HepG2 (cell line): ENCODE results near the gene EFEMP2. TPM values are rescaled to one million over a fixed set of nuclear protein-coding genes. Genes with fewer than 3 reads are reported as not detected.

Experiments
- ATAC-seq: fragments of 200-7000 bp; cut with Tn5 transposase; 3 replicates; pipeline ENCODE4 v1.9.1; 2020; ENCODE audit warnings: mild to moderate bottlenecking, moderate library complexity
- BruUV-seq: library from RNA; stranded (reverse); fragments of 400-500 nt; replicated peaks from 2 replicates; lab custom pipeline; 2021; lab: Mats Ljungman, UMichigan
- CTCF ChIA-PET: fragments of 300-600 bp; formaldehyde crosslinking; extraction: SDS; loops from one replicate; lab custom pipeline; 2021; ENCODE audit warnings: low total read pairs, inconsistent platforms, low intra/inter-chr PET ratio; lab: Yijun Ruan, JAX
- POLR2A ChIA-PET: fragments of 350-600 bp; sonication (Branson Sonifier 250); formaldehyde crosslinking; loops from one replicate; lab custom pipeline; 2020; ENCODE audit warnings: antibody characterized with exemption, inconsistent platforms; lab: Yijun Ruan, JAX
- DNase-seq: peaks from one replicate; pipeline ENCODE4 v3.0.0-alpha.2; 2015; ENCODE audit warnings: low spot score
- FAIRE-seq: peaks from 3 replicates; lab custom pipeline; 2011; peaks lifted over from hg19 to GRCh38; lab: Jason Lieb, UNC
- H2AFZ ChIP-seq: one replicate; pipeline ENCODE4 v1.6.1; 2011; ENCODE audit warnings: low read length, inconsistent platforms
- H3K27ac ChIP-seq: fragments of 300-600 bp; 3 replicates; pipeline ENCODE4 v1.8.0; 2011; ENCODE audit warnings: mixed run types, mild to moderate bottlenecking, mixed read lengths, low read length, inconsistent platforms; ENCODE audit not compliant: insufficient read depth; ENCODE audit errors: extremely low read length
- H3K27me3 ChIP-seq, 2 experiments: fragments of 200-600 bp in 1 of 2; 2 replicates in 1 of 2; 3 replicates in 1 of 2; pipeline versions ENCODE4 v1.6.0 to v1.8.0; 2011; ENCODE audit warnings: low read length in 2 of 2, mild to moderate bottlenecking in 2 of 2, moderate library complexity in 2 of 2, inconsistent platforms in 1 of 2; ENCODE audit not compliant: insufficient read depth in 2 of 2, control insufficient read depth in 1 of 2
- H3K36me3 ChIP-seq, 2 experiments: fragments of 200-600 bp in 1 of 2; replicated peaks in 1 of 2; 2 replicates in 1 of 2; 3 replicates in 1 of 2; pipeline versions ENCODE4 v1.5.1 to v1.8.0; 2011; ENCODE audit warnings: low read length in 2 of 2, inconsistent platforms in 1 of 2; ENCODE audit not compliant: insufficient read depth in 2 of 2, control insufficient read depth in 1 of 2
- H3K4me1 ChIP-seq: 2 replicates; pipeline ENCODE4 v1.5.1; 2012; ENCODE audit warnings: low read length, inconsistent platforms; ENCODE audit not compliant: insufficient read depth
- H3K4me2 ChIP-seq: 2 replicates; pipeline ENCODE4 v1.6.0; 2011; ENCODE audit warnings: low read depth, low read length, inconsistent platforms
- H3K4me3 ChIP-seq, 3 experiments: fragments of 200-600 bp in 1 of 3; sonication (generic), shearing (Covaris generic) in 1 of 3; replicated peaks in 1 of 3; 2 replicates each; pipeline ENCODE4 v1.5.1; 2011 to 2016; ENCODE audit warnings: low read length in 3 of 3, inconsistent platforms in 2 of 3, low read depth in 2 of 3, mild to moderate bottlenecking in 2 of 3, control low read depth in 1 of 3, mixed read lengths in 1 of 3; ENCODE audit not compliant: insufficient read depth in 1 of 3
- H3K79me2 ChIP-seq: one replicate; pipeline ENCODE4 v1.6.1; 2011; ENCODE audit warnings: low read length, inconsistent platforms; ENCODE audit not compliant: insufficient read depth
- H3K9ac ChIP-seq: 2 replicates; pipeline ENCODE4 v1.6.0; 2011; ENCODE audit warnings: mild to moderate bottlenecking, low read depth, low read length, inconsistent platforms; ENCODE audit not compliant: insufficient read depth
- H3K9me3 ChIP-seq: 2 replicates; pipeline ENCODE4 v1.5.1; 2012; ENCODE audit warnings: mild to moderate bottlenecking, low read length
- H4K20me1 ChIP-seq: 2 replicates; pipeline ENCODE4 v1.6.0; 2011; ENCODE audit warnings: inconsistent platforms, mild to moderate bottlenecking, low read length, moderate library complexity; ENCODE audit not compliant: insufficient read depth
- ZNF616 ChIP-seq: sonication (generic); formaldehyde crosslinking; IDR thresholded peaks from 2 replicates; pipeline ENCODE4 v1.5.0; 2020; ENCODE audit warnings: low read depth, mild to moderate bottlenecking, missing genetic modification reagents
- ZNF670 ChIP-seq: sonication (generic); formaldehyde crosslinking; IDR thresholded peaks from 2 replicates; pipeline ENCODE4 v1.8.0; 2022; ENCODE audit warnings: mild to moderate bottlenecking, missing genetic modification reagents, borderline replicate concordance
- WGBS: methylation state at CpG from one replicate; pipeline ENCODE4 v1.1.6; 2017; ENCODE audit warnings: low lambda C conversion rate; 5-methylcytosine and 5-hydroxymethylcytosine counted together
- in situ Hi-C: cut with HindIII; loops from 2 replicates; pipeline ENCODE4 v1.10.0; 2017; ENCODE audit warnings: low pct_unique_long_range_greater_than_20kb; ENCODE audit not compliant: extremely low pct_ligation_motif_present
- intact Hi-C: fragments of 100-400 bp; cut with micrococcal nuclease; formaldehyde crosslinking; loops from one replicate; pipeline ENCODE4 v1.10.0; 2022; ENCODE audit not compliant: unreplicated experiment
- polyA plus RNA-seq, 8 experiments: library from polyadenylated mRNA; depleted of rRNA in 3 of 8; stranded (reverse) in 7 of 8; unstranded in 1 of 8; fragments of >200 nt; fragmentation: Illumina TruSeq in 4 of 8; extraction: Trizol in 4 of 8; gene quantifications; 2 replicates each; pipeline versions ENCODE4 v1.2.1 to v1.2.3, GENCODE V29; 2011 to 2016; ENCODE audit warnings: low read depth in 4 of 8, missing spikeins in 1 of 8, mixed read lengths in 1 of 8; ENCODE audit not compliant: insufficient read depth in 1 of 8
- total RNA-seq, 5 experiments: library from RNA; depleted of rRNA; stranded (reverse); fragments of >200 nt; fragmentation: Illumina TruSeq; extraction: Trizol; gene quantifications; 2 replicates each; pipeline ENCODE4 v1.2.3, GENCODE V29; 2016; ENCODE audit warnings: low read depth in 1 of 5
- TF ChIP-seq, protein P1 (sequence below): sonication (generic); formaldehyde crosslinking; IDR thresholded peaks from 2 replicates; pipeline ENCODE4 v1.5.1; 2020; ENCODE audit warnings: mild to moderate bottlenecking, missing genetic modification reagents, moderate library complexity

EFEMP2 gene
- total and polyA plus RNA-seq, 2 of the 13 experiments (the other 11 are each of a cell fraction or from before 2014, with no cell fraction given) = 7.4 to 29.7 TPM

DNA sequence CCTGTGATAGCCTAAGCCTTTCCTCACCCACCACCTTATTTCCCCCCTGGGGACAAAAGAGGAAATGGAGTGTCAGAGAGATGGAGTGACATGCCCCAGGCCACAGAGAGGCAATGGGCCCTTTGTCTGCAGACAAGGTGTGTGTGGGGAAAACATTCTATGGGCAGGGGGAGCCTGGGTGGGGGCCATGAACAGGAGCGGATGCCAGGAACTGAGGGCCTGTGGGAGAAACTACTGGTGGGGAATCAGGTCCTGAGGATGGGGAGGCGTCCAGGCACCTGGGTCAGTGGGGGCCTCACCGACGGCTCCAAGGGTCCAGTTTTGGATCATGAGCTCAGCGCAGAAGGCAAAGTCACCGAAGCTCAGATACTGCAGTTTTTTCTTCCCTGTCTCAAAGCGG is 12.6 kb upstream of the EFEMP2 start:
- TF ChIP-seq, protein P1, sequence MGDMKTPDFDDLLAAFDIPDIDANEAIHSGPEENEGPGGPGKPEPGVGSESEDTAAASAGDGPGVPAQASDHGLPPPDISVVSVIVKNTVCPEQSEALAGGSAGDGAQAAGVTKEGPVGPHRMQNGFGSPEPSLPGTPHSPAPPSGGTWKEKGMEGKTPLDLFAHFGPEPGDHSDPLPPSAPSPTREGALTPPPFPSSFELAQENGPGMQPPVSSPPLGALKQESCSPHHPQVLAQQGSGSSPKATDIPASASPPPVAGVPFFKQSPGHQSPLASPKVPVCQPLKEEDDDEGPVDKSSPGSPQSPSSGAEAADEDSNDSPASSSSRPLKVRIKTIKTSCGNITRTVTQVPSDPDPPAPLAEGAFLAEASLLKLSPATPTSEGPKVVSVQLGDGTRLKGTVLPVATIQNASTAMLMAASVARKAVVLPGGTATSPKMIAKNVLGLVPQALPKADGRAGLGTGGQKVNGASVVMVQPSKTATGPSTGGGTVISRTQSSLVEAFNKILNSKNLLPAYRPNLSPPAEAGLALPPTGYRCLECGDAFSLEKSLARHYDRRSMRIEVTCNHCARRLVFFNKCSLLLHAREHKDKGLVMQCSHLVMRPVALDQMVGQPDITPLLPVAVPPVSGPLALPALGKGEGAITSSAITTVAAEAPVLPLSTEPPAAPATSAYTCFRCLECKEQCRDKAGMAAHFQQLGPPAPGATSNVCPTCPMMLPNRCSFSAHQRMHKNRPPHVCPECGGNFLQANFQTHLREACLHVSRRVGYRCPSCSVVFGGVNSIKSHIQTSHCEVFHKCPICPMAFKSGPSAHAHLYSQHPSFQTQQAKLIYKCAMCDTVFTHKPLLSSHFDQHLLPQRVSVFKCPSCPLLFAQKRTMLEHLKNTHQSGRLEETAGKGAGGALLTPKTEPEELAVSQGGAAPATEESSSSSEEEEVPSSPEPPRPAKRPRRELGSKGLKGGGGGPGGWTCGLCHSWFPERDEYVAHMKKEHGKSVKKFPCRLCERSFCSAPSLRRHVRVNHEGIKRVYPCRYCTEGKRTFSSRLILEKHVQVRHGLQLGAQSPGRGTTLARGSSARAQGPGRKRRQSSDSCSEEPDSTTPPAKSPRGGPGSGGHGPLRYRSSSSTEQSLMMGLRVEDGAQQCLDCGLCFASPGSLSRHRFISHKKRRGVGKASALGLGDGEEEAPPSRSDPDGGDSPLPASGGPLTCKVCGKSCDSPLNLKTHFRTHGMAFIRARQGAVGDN (CRISPR knock-in tag) = no peak
- TF ChIP-seq ZNF616 (CRISPR knock-in tag) (no peak), ZNF670 (no peak)
- Histone ChIP-seq H3K4me1 (peaks cover 54% of the 10 kb centered on the region), H2AFZ (no peak overlapping the region), H3K27ac (no peak overlapping the region), H3K4me2 (no peak overlapping the region), H3K36me3 (peaks cover 4 to 19% of the 10 kb centered on the region in 2 experiments; a peak in 4 of 5 replicates), H3K79me2 (no peaks in the 10 kb centered on the region), H3K4me3 (no peak overlapping the region), H3K9me3 (no peaks in the 10 kb centered on the region), H4K20me1 (no peaks in the 10 kb centered on the region), H3K27me3 (no peaks in the 10 kb centered on the region; a peak in 1 of 5 replicates), H3K9ac (no peak overlapping the region)
- FAIRE-seq (no peak), DNase-seq (no peak), ATAC-seq (no peak)
- in situ Hi-C loops = no loop called here
- ChIA-PET CTCF (interaction anchor here (0.9 to 2.9 kb wide), 12 partner anchors 8 to 179 kb away, joined by 3 to 77 read pairs (median 5); partner anchors contain the start of genes FOSL1, KAT5 and MUS81), POLR2A (interaction anchor here (0.6 to 1.7 kb wide), 7 partner anchors 11 to 141 kb away, joined by 3 to 11 read pairs (median 3); partner anchors contain the start of genes CFL1, FOSL1 and MUS81)
- intact Hi-C loops = loop anchor here (5.0 kb wide), 1 partner anchor 47 kb away; no protein-coding TSS in a partner anchor
- WGBS = 95% methylated on average over 7 of the region's 7 CpGs
- BruUV-seq = no TSS peak
